ENCODE measurements around the gene TNRC6B.

TNRC6B gene

GRCh38 chr22:40331706-40332105 is 154.0 kb downstream of the TNRC6B start:
- Histone ChIP-seq H3K4me3 (replicated peaks; ENCODE audit: insufficient read depth, low read length) (no peak overlapping the region), H3K27me3 (ENCODE audit: insufficient read depth, poor library complexity, severe bottlenecking) (no peaks in the 10 kb centered on the region), H3K27ac (replicated peaks) (no peak overlapping the region)
- DNase-seq (ENCODE audit: low read depth in 1 of 2, low spot score in 1 of 2) = no peak
- TF ChIP-seq SPI1 (IDR thresholded peaks at IDR 0.05; ENCODE audit: borderline replicate concordance, low read depth) (no peak), POLR2AphosphoS5 (IDR thresholded peaks at IDR 0.05; ENCODE audit: low read depth) (no peak), GABPA (IDR thresholded peaks at IDR 0.05; ENCODE audit: low read depth) (no peak)
- TF ChIP-seq, protein P1, sequence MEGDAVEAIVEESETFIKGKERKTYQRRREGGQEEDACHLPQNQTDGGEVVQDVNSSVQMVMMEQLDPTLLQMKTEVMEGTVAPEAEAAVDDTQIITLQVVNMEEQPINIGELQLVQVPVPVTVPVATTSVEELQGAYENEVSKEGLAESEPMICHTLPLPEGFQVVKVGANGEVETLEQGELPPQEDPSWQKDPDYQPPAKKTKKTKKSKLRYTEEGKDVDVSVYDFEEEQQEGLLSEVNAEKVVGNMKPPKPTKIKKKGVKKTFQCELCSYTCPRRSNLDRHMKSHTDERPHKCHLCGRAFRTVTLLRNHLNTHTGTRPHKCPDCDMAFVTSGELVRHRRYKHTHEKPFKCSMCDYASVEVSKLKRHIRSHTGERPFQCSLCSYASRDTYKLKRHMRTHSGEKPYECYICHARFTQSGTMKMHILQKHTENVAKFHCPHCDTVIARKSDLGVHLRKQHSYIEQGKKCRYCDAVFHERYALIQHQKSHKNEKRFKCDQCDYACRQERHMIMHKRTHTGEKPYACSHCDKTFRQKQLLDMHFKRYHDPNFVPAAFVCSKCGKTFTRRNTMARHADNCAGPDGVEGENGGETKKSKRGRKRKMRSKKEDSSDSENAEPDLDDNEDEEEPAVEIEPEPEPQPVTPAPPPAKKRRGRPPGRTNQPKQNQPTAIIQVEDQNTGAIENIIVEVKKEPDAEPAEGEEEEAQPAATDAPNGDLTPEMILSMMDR (IDR thresholded peaks at IDR 0.05; ENCODE audit: insufficient read depth, low read length) = no peak
- TF ChIP-seq, protein P2, sequence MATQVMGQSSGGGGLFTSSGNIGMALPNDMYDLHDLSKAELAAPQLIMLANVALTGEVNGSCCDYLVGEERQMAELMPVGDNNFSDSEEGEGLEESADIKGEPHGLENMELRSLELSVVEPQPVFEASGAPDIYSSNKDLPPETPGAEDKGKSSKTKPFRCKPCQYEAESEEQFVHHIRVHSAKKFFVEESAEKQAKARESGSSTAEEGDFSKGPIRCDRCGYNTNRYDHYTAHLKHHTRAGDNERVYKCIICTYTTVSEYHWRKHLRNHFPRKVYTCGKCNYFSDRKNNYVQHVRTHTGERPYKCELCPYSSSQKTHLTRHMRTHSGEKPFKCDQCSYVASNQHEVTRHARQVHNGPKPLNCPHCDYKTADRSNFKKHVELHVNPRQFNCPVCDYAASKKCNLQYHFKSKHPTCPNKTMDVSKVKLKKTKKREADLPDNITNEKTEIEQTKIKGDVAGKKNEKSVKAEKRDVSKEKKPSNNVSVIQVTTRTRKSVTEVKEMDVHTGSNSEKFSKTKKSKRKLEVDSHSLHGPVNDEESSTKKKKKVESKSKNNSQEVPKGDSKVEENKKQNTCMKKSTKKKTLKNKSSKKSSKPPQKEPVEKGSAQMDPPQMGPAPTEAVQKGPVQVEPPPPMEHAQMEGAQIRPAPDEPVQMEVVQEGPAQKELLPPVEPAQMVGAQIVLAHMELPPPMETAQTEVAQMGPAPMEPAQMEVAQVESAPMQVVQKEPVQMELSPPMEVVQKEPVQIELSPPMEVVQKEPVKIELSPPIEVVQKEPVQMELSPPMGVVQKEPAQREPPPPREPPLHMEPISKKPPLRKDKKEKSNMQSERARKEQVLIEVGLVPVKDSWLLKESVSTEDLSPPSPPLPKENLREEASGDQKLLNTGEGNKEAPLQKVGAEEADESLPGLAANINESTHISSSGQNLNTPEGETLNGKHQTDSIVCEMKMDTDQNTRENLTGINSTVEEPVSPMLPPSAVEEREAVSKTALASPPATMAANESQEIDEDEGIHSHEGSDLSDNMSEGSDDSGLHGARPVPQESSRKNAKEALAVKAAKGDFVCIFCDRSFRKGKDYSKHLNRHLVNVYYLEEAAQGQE (IDR thresholded peaks at IDR 0.05; ENCODE audit: insufficient replicate concordance, low read depth) = no peak

DNA sequence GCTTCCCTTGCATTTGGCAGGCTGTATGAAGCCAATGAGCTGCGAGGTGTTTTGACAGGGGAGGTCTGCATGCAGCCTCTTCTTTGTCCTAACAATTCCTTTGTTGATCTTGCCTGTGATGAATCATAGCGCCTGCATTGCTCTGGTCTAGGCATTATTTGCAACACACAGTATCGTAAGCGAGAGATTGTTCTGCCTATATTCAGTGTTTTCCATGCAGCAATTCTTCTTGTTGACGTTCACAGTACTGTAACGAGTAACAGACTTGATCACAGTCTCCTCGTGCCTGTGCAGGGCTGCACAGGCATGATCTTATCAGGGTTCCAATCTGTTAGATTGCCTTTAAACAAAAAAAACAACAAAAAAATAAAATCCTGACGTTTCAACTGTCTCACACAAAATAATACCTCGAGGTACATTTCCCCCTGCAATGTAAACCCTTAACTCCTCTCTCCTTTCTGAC is 154.6 kb downstream of the TNRC6B start:
- TF ChIP-seq POLR2AphosphoS5 (IDR thresholded peaks at IDR 0.05; ENCODE audit: low read depth) = no peak
- TF ChIP-seq SPI1 (IDR thresholded peaks at IDR 0.05; ENCODE audit: borderline replicate concordance, low read depth) = no peak
- TF ChIP-seq, protein P1 (IDR thresholded peaks at IDR 0.05; ENCODE audit: insufficient read depth, low read length) = no peak
- no peak for TF ChIP-seq GABPA (IDR thresholded peaks at IDR 0.05; ENCODE audit: low read depth)
- TF ChIP-seq, protein P2 (IDR thresholded peaks at IDR 0.05; ENCODE audit: insufficient replicate concordance, low read depth) = no peak
- no peak for DNase-seq (ENCODE audit: low read depth in 1 of 2, low spot score in 1 of 2)
- Histone ChIP-seq H3K27me3 (ENCODE audit: insufficient read depth, poor library complexity, severe bottlenecking) (no peaks in the 10 kb centered on the region), H3K27ac (replicated peaks) (no peak overlapping the region), H3K4me3 (replicated peaks; ENCODE audit: insufficient read depth, low read length) (no peak overlapping the region)

DNA sequence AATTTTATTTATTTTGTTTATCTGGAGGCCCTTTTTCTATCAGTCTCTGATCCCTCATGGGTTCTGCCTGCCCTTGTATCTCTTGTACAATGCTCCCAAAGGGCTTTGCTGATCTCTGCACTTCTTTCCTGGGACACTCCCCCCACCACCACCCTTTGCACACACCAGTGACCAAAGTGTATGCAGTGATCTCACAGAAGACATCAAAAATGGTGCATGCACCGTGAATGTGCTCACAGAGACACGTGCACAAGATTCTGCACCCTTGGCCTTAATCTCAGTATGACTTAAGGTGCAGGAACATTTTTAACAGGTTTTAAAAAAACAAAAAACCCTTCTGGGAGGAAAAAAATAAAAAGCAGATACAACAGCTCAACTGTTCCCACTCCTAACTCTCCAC is 156.3 kb downstream of the TNRC6B start:
- Histone ChIP-seq H3K27me3 (ENCODE audit: insufficient read depth, poor library complexity, severe bottlenecking) (no peaks in the 10 kb centered on the region), H3K4me3 (replicated peaks; ENCODE audit: insufficient read depth, low read length) (no peak overlapping the region), H3K27ac (replicated peaks) (no peak overlapping the region)
- no peak for DNase-seq (ENCODE audit: low read depth in 1 of 2, low spot score in 1 of 2)
- TF ChIP-seq, protein P1 (IDR thresholded peaks at IDR 0.05; ENCODE audit: insufficient read depth, low read length) = no peak
- TF ChIP-seq POLR2AphosphoS5 (IDR thresholded peaks at IDR 0.05; ENCODE audit: low read depth) = no peak
- TF ChIP-seq SPI1 (IDR thresholded peaks at IDR 0.05; ENCODE audit: borderline replicate concordance, low read depth) = no peak
- no peak for TF ChIP-seq GABPA (IDR thresholded peaks at IDR 0.05; ENCODE audit: low read depth)
- TF ChIP-seq, protein P2 (IDR thresholded peaks at IDR 0.05; ENCODE audit: insufficient replicate concordance, low read depth) = no peak

Measured in HL-60 (cell line).